B cell (primary cell): Measurements from ENCODE around the gene CAPN10.

Experiments used
- CTCF ChIP-seq: fragments of 200-600 bp; IDR thresholded peaks from one replicate; pipeline ENCODE4 v1.8.0; 2022; ENCODE audit warnings: antibody characterized with exemption, mild to moderate bottlenecking
- EZH2 ChIP-seq: IDR thresholded peaks from 2 replicates; pipeline ENCODE4 v1.6.1; 2012; ENCODE audit warnings: borderline replicate concordance, low read depth, mild to moderate bottlenecking, moderate library complexity, low read length; ENCODE audit not compliant: insufficient read depth, poor library complexity, severe bottlenecking

- no peak for TF ChIP-seq CTCF
- TF ChIP-seq EZH2: no peak
These were observed 14.0 kb downstream of the CAPN10 start for GRCh38 chr2:240600451-240600961.
